ENCODE data around the gene PXDN.

DNA sequence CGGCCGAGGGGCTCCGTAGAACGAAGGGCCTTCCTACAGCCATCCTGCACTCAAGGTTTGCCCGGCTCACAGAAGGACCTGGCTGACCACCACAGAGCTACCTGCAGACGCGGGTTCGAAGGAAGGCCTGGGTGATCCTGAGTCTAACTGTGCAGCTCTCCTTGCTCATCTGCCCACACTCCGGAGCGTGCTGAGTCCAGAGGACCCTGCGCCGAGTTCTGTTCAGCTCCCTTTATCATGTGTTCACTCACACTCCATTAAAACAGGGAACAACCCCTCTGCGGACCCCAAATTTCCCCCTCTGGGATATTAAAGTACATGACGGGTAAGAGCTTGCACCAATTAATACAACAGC is 138.3 kb downstream of the PXDN start:
- TF ChIP-seq CTCF (conservative IDR thresholded peaks at IDR 0.05 in 1 of 2, IDR thresholded peaks at IDR 0.05 in 1 of 2; ENCODE audit: extremely low read depth in 1 of 2, insufficient read depth in 1 of 2, low read depth in 1 of 2, low read length in 2 of 2) (no peak), EZH2 (IDR thresholded peaks at IDR 0.05; ENCODE audit: borderline replicate concordance, low read length) (no peak)

All from mammary epithelial cell (primary cell).